Epidermal melanocyte (primary cell): ENCODE results near the gene PTPN12.

Experiments used
- DNase-seq: peaks from one replicate; pipeline ENCODE4 v3.0.0; 2011; ENCODE audit warnings: low spot score; ENCODE audit not compliant: insufficient read length

The PTPN12 gene

DNA sequence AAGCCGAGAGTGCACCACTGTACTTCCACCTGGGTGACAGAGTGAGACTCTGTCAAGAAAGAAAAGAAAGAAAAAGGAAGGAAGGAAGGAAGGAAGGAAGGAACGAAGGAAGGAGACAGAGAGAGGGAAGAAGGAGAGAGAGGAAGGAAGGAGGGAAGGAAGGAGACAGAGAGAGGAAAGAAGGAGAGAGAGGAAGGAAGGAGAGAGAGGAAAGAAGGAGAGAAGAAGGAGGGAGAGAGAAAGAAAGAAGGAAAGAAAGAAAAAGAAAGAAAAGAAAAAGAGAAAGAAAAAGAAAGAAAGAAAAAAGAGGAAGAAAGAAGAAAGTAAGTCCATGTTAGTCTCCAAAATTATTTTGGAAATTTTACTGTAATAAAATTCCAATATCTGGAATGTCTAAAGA lies 125.8 kb downstream of the PTPN12 start:
- no peak for DNase-seq

DNA sequence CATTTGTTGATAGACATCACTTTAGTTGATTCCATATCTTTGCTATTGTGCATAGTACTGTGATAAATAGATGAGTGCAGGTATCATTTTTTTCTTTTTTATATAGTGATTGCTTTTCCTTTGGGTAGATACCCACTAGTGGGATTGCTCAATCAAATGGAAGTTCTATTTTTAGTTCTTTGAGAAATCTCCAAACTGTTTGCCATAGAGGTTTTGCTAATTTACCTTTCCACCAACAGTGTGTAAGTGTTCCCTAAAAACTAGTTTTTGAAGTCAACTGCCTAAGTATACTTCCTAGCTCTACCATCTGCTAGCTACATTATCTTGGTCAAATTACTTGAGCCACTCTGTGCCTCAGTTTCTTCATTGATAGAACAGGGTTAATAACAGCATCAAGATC lies 127.6 kb downstream of the PTPN12 start:
- no peak for DNase-seq

DNA sequence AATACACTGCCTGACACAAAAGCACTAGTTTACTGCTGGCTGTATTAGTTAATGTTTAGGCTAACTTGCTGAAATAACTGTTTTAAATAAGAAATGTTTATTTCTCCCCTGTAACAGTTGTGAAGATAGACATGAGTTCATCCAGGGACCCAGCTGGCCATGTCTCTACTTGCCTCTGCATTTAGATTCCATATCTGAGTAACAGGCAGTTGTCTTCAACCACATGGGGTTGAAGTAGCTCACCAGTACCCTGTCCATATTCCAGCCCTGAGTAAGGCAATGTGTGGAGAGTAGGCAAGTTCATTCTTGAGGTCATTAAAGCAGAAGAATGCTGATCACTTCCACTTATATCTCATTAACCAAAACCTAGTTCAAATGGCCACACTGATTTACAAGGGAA lies 128.1 kb downstream of the PTPN12 start:
- DNase-seq, result no peak

DNA sequence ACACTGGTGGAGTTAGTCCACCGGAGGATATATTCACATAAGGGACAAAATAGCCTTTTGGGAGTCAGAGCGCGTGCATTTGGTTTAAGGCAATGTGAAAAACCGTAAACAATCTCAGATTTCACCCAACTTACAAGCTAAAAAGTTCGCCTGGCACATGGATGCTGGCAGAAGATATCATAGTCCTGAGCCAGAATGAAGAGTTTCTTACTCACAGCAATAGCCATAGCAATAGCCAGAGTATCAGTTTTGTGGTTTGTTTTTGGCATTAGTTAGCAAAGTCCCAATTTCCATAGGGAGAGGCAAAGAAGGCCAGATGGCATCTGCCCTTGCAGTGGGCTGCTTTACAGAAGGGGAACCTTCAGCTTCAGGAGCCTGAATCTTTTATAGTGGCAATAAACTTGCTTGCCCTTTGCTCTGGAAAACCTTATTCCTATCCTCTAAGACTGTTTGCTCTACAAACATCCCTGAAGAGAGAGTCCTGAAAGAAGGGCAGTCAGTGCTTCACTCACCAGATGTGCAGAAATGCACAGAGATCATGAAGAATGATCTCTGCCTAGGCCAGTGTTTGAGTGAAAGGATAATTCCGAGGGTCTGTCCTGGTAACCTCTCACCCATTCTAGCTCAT lies 130.5 kb downstream of the PTPN12 start:
- no peak for DNase-seq

DNA sequence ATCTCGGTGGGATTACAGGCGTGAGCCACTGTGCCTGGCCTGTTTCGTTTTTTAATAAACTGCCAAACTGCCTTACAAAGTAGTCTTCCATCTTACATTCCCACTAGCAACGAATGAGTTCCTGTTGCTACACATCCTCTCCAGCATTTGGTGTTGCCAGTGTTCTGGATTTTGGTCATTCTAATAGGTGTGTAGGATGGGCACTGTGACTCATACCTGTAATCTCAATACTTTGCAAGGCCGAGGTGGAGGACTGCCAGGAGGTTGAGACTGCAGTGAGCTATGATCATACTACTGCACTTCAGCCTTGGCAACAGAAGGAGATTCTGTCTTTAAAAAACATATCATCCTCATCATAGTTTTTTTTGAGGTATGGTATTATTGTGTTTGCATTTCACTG lies 137.8 kb downstream of the PTPN12 start:
- DNase-seq, result no peak

DNA sequence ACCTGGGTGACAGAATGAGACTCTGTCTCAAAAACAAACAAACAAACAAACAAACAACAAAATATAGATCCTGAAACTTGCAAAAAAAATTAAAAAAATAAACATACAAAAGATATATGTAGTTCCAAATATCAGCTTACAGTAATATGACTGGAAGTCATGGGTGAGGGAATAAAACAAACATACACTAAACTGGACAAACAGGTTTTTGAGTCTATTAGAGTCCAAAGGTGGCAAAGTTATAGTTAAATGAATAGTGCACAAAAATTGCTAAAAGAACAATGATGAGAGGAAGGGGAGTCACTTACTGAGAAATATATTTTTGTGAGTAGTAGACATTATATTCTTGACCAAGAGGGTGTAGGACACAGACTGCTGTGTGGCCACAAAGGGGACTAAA lies 142.5 kb downstream of the PTPN12 start:
- DNase-seq, result no peak

DNA sequence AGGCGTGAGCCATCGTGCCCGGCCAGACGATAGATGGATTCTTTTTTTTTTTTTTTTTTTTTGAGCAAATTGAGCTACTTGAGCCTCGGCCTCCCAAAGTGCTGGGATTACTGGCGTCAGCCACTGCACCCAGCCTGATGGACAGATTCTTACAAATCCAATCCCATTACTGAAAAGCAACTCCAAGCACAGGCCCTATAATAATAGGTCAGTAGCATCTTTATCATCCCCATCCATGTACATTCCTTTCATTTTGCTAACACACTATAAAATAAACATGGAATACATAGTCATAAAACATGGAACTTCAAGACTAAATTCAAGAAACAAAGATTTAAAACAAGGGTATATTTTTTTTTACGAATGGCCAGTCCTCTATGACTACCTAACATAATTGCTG lies 143.2 kb downstream of the PTPN12 start:
- DNase-seq, result no peak

DNA sequence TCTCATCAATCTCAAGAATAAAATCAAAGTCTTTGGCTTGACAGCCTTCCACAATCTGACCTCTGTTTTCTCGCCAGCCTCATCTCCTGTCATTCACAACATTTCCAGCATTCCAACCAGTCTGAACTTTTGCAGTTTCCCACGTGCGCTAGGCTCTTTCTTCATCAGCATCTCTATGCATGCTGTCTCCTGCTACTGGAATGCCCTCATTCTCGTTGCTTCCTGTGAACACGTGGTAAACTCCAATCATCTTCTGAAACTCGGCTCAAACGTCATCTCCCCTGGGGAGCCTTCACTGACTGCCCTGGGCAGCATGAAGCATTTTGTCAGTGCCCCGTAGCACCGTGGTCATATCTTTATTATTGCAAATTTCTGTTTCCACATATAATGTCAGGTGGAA lies 146.9 kb downstream of the PTPN12 start:
- no peak for DNase-seq

DNA sequence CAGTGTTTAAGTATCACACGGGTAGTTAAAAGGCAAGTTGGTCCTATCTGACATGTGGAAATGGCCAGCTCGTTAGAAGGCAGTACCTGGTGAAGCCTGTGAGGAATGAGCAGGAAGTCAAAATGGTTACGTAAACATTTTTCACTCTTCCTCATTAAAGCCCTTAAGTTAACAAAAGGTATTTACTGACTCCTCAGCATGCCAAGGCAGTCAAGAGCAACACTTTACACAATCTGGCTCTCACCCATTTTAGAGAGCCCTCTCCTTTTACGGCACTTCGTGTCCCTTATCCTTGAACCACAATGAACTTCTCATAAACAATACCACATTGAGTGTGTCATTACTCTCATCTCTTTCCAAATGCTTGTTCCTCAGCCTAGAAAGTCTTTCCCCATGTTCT lies 148.1 kb downstream of the PTPN12 start:
- no peak for DNase-seq

DNA sequence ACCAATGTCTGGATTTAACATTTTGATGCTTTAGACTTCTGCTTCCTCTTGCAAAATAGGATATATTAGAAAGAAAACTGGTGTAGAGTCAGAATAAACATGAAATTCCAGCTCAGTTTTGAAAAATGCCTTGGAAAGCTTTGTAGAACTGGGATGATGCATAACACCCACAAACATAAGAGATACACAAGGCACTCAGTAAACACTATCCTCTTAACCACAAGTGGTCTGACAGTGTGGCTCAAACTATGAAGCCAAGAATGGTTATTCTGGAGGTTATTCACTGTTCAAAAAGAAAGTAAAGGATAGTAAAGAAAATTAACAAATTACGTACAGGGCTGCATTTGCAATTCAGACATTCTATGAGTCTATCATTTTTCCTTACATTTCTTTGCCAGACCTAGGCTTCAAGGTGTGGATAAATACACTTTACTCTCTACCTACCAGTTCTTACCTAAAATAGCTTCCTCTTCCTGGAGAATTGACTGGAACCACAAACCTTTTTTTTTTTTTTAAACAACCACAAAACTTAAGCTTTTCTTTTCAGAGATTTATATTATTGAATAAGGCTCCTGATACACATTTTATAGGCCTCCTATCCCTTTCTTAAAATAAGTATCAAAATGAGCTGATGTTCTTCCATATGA lies 150.1 kb downstream of the PTPN12 start:
- no peak for DNase-seq

DNA sequence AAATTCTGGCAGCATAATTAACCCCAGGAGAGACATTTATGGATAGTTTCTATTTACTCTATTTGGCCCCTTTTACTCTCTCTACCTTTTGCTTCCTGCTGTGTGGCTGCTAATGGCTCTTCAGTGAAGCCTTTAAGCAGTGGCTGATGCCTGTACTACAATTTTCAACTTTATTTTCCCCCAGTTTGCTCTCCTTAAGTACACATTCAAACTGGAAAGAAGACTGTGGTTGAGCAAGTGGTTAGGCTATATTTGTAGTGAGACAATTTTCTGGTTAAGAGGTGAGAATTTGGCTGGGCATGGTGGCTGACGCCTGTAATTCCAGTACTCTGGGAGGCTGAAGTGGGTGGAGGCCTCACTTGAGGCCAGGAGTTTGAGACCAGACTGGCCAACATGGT lies 150.7 kb downstream of the PTPN12 start:
- DNase-seq, result no peak
